EH (cell line): ENCODE measurements around the gene HMCN1.

Experiments used
- DNase-seq: peaks from one replicate; pipeline ENCODE4 v3.0.0-alpha.2; 2015; ENCODE audit warnings: low read depth

Gene HMCN1

DNA sequence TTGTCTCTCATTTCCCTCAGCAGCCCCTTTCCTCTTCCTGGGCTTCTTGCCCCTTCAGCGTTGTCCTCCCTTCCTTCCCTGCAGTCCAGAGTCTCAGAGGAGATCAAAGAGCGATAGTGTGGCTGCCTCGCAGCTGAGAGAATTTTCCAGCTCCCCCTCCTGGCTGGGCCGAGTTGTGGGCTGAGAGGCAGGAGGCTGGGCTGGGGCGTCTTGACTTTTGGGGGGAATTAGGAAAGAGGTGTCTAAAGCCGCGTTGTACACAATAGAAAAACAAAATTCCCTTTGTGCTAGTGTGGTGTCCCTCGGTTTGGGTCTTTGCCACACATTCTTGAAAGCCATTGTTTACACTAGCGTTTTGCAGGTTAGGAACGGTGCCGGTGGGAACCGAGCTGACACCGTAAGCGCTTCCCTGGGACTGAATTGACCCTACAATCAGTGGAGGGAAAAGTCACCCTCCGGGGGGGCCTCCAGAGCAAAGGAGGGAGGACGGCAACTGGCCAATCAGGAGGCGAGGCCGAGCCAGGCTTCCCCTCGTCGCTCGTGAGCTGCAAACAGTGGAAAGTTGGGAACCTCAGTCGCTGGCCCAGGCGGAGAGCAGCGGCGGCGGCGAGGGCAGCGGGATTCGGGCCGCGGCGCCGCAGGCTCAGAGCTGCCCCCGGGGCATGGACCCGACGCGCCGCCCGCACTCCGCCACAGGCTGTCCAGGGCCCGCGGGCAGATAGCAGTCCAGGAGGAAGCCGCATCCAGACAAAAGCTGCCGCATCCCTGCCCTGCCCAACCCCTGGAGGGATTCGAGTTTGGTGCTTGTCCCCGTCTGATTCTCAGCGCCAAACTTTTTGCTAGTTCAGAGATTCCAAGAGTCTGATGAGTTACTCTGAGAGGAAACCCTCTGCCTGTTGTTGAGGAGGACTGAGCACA, at the start of gene HMCN1:
Gene HMCN1, plus strand, starts transcription at position 574 of the 918 bp plus-strand sequence. CDS start 389 bp downstream, outside the sequence.
- peak; percentile 86 for DNase-seq

DNA sequence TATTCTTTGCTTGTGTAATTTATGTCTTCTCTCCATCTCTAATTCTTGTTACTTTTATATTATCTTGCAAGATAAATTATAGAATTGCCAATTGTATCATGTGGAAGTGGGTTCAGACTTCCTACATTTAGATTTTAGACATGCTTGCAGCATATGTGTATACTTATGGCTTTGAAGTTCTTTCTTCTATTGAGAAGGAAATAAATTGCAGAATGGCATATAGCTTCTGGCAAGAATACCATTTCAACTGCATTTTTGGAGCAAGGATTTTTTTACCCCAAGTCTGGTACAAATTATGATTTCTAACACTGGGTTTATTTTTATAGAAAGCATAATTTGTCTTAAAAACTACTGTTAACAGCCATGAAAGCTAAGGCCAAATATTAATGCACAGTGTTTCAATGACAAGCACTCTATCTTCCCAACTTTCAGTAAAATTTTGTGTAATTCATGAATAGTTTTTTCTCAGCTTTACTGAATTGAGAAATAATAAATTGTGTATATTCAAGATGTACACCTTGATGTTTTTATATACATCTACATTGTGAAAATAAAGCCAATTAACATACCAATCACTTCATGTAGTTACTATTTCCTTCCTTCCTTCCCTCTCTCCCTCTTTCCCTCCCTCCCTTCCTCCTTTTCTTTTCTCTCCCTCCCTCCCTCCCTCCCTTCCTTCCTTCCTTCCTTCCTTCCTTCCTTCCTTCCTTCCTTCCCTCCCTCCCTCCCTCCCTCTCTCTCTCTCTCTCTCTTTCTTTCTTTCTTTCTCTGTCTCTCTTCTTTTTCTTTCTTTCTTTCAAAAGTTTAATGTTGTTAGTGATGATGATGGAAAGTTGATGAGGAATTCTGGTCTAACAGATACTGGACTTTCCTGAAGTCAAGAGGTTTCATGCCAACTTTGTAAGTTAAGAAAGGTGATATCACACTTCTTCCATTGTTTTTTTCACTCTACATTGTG, 47.1 kb upstream of the HMCN1 start:
- DNase-seq: no peak

- DNase-seq: no peak
These were observed 43.7 kb upstream of the HMCN1 start for GRCh38 chr1:185690527-185690926.

- no peak for DNase-seq
These were observed 40.5 kb upstream of the HMCN1 start for GRCh38 chr1:185693654-185694053.

DNA sequence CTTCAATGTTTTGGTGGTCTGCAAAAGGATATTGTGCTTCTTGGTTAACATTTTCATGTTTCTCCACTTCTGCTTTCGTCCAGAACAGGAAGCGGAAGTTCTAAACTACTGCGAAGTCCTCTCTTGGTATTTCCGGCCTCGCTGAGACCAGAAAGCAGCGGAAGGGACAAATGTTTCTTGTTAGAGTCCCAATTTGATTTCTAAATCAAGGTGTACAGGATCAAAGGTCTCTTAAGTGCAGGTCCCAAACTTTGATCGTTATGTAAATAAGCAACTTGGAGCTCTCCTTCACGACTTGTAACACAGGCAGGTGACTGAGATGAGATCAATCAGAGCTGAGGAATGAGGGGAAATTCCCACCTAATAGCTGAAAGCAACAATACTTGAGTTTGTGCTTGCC, 40.1 kb upstream of the HMCN1 start:
- peak; percentile 25 for DNase-seq

DNA sequence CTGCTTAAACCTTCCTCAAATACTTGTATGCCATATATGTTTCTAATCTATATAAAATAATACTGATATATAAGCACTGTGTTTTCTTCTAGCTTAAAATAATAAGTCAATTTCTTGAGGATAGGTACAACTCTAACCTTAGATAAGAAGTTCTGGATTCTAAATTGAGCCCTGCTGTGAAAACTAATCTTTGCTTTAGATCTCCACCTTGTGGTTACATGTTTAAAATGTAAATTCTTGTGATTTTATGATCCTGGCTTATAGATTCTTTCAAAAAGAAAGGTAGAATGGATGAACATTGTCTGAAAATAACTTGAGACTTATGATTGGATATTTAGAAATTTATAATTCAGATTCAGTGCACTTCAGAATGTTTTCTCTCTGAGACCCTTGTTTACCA, 38.9 kb upstream of the HMCN1 start:
- no peak for DNase-seq

GRCh38 chr1:185696422-185697150, 37.6 kb upstream of the HMCN1 start:
- no peak for DNase-seq

GRCh38 chr1:185699874-185700273, 34.3 kb upstream of the HMCN1 start:
- no peak for DNase-seq

GRCh38 chr1:185701650-185702049, 32.5 kb upstream of the HMCN1 start:
- no peak for DNase-seq

- no peak for DNase-seq
These were observed 30.0 kb upstream of the HMCN1 start for GRCh38 chr1:185704181-185704580.

DNA sequence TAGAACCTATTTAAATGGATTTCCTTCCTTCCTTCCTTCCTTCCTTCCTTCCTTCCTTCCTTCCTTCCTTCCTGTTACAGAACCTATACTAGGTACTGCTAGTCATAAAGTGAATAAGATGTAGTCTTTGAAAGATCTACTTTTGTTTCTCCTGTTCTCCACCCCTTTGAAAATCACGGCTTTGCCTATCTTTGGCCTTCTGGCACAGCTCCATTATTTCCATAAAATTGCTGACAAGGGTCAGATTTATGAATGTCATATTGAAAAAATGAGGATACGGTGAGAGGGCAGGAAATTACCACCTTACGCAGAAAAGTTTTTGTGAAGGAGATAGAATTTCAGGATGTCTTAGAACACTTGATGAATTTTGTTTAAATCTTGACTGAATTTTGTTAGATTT, 18.1 kb upstream of the HMCN1 start:
- no peak for DNase-seq

DNA sequence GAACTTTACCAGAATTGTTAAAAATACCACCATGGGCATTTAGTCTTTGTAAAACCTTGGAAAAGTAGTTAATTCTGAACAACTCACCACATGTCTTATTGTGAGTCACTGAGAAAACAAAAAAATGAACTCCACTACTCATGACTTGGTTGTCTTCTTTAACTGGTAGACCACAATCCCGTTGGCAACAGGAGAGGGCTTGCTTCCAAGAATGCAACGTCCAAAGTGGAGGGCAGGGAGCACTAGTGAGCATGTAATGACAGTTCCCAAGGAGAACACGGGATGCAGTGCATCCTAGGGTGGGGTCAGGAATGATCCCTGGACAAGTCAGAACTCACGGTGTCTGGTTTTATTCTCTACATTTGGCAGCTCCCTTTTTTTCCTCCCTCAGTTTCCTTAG, 15.2 kb upstream of the HMCN1 start:
- DNase-seq: peak; percentile 97

DNA sequence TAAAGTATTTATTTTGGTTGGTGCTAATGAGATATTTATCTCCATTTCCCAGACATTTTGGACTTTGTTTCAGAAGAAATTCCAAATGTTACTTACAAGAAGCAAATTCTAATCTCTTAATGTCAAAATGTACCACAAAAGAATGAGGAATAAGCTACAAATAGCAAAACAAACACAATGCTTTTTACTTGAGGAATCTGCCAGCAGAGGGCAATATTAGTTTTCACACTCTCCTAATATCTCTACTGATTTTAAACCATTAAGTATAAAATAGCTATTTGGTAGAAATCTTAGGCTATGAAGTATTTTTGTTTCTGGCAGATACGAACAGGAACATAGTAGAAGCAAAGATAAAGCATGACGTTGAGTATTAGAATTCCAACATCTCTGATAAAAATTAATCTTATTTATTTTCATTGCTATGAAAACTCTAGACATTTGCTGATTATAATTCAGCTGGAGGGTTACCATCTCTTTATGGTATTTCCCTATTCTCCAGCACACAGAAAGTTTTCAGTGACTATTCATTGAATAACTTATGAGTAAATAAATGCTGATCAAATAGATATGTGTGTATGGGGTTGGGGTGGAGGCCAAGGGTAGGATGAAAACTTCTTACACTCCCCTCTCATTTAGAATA, 13.4 kb upstream of the HMCN1 start:
- DNase-seq: peak; percentile 64

- DNase-seq: no peak
These were observed 12.6 kb upstream of the HMCN1 start for GRCh38 chr1:185721553-185721952.

DNA sequence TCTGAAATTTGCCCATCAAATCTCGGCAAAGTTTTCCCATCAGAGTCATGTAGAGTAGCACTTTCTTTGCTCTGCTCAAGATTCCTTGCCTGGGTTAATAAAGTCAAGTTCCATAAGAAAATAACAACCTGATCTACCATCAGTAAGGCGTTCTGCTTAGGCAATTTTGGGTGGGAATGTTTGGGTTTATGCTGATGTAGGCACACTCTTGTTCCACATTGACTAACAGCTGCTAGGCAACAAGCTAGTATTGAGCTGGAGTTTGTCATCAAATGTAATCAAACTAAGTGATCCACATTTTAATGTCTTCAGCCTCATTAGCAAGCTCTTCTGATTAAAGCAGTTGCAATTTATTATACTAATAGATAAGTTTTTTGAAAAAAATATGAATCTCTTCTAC, 12.1 kb upstream of the HMCN1 start:
- DNase-seq: no peak

- DNase-seq: no peak
These were observed 6.5 kb upstream of the HMCN1 start for GRCh38 chr1:185727726-185728125.

DNA sequence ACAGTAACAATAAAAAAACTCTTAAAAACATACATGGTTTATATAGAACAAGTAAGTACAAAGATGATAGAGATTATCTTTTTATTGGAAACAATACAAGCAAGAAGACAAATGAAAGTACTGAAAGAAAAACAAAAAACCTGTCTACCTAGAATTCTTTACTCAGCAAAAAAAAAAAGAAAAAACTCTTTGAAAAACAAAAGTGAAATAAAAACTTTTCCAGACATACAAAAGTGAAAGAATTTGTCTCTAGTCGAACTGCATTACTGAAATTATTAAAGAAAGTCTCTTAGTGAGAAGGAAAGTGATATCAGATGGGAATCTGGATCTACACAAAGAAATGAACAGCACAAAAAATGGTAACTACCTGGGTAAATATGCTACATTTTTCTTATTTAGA, 2.7 kb upstream of the HMCN1 start:
- DNase-seq: no peak

GRCh38 chr1:185732951-185733350, 1.2 kb upstream of the HMCN1 start:
- no peak for DNase-seq

- DNase-seq: peak; percentile 24
These were observed 924 bp downstream of the HMCN1 start for GRCh38 chr1:185734929-185735700.

GRCh38 chr1:185735701-185736064, 1.5 kb downstream of the HMCN1 start:
- peak; percentile 21 for DNase-seq

- DNase-seq: no peak
These were observed 5.8 kb downstream of the HMCN1 start for GRCh38 chr1:185739967-185740366.
